Neuronal stem cell (in vitro differentiated cells): ENCODE results near the gene CPLANE1.
"Not testable (repeated sequence)": the region's sequence is repeated elsewhere in the genome, so short reads cannot be mapped to it uniquely, and the experiment has no call there.

Source experiments
- DNase-seq: peaks from one replicate; pipeline ENCODE4 v3.0.0-alpha.2; 2013; ENCODE audit warnings: low spot score
- H2AFZ ChIP-seq: one replicate; pipeline ENCODE4 v1.6.1; 2013; ENCODE audit warnings: mild to moderate bottlenecking, low read length, inconsistent platforms
- H2AK5ac ChIP-seq: 2 replicates; pipeline ENCODE4 v1.6.1; 2013; ENCODE audit warnings: low read depth, mild to moderate bottlenecking, inconsistent platforms, low read length, moderate library complexity, mixed read lengths
- H2BK120ac ChIP-seq: 2 replicates; pipeline ENCODE4 v1.6.1; 2013; ENCODE audit warnings: low read depth, mild to moderate bottlenecking, inconsistent platforms, low read length, moderate library complexity, mixed read lengths
- H2BK12ac ChIP-seq: one replicate; pipeline ENCODE4 v1.6.1; 2013; ENCODE audit warnings: low read length, inconsistent platforms
- H2BK15ac ChIP-seq: 2 replicates; pipeline ENCODE4 v1.6.1; 2013; ENCODE audit warnings: mild to moderate bottlenecking, low read length, inconsistent platforms, mixed read lengths
- H2BK5ac ChIP-seq: one replicate; pipeline ENCODE4 v1.6.1; 2013; ENCODE audit warnings: inconsistent platforms, mild to moderate bottlenecking, low read length, moderate library complexity
- H3K14ac ChIP-seq: one replicate; pipeline ENCODE4 v1.6.1; 2013; ENCODE audit warnings: low read length, inconsistent platforms
- H3K18ac ChIP-seq: 2 replicates; pipeline ENCODE4 v1.6.1; 2013; ENCODE audit warnings: low read length, inconsistent platforms
- H3K23ac ChIP-seq: 2 replicates; pipeline ENCODE4 v1.6.1; 2013; ENCODE audit warnings: low read depth, mild to moderate bottlenecking, mixed read lengths, low read length, inconsistent platforms; ENCODE audit not compliant: poor library complexity
- H3K27ac ChIP-seq: replicated peaks from 3 replicates; pipeline ENCODE4 v1.5.1; 2013; ENCODE audit warnings: low read length, inconsistent platforms
- H3K27me3 ChIP-seq, 3 experiments: 2 replicates each; pipeline ENCODE4 v1.6.1; 2013; ENCODE audit warnings: low read length in 3 of 3, mild to moderate bottlenecking in 2 of 3, inconsistent platforms in 1 of 3, low read depth in 1 of 3, mixed read lengths in 1 of 3, moderate library complexity in 1 of 3; ENCODE audit not compliant: control insufficient read depth in 3 of 3, insufficient read depth in 3 of 3
- H3K36me3 ChIP-seq, 2 donors: replicated peaks in 1 of 2; 2 replicates each; pipeline ENCODE4 v1.6.1; 2013; ENCODE audit warnings: low read length in 2 of 2; ENCODE audit not compliant: control insufficient read depth in 2 of 2, insufficient read depth in 2 of 2
- H3K4ac ChIP-seq: 2 replicates; pipeline ENCODE4 v1.6.1; 2013; ENCODE audit warnings: inconsistent platforms, mild to moderate bottlenecking, low read length, moderate library complexity
- H3K4me1 ChIP-seq, 2 donors: 1 replicate in 1 of 2; 2 replicates in 1 of 2; pipeline ENCODE4 v1.6.1; 2013; ENCODE audit warnings: low read length in 2 of 2, low read depth in 1 of 2; ENCODE audit not compliant: control insufficient read depth in 2 of 2, insufficient read depth in 1 of 2
- H3K4me2 ChIP-seq: one replicate; pipeline ENCODE4 v1.6.1; 2013; ENCODE audit warnings: mild to moderate bottlenecking, low read length, inconsistent platforms; ENCODE audit not compliant: insufficient read depth, poor library complexity, severe bottlenecking
- H3K4me3 ChIP-seq, 2 donors: 2 replicates each; pipeline ENCODE4 v1.5.1; 2013; ENCODE audit warnings: low read length in 2 of 2, mild to moderate bottlenecking in 2 of 2, inconsistent platforms in 1 of 2, moderate library complexity in 1 of 2
- H3K79me1 ChIP-seq: one replicate; pipeline ENCODE4 v1.6.1; 2013; ENCODE audit warnings: low read depth, mild to moderate bottlenecking, inconsistent platforms, low read length, moderate library complexity
- H3K9ac ChIP-seq: one replicate; pipeline ENCODE4 v1.6.1; 2013; ENCODE audit warnings: mild to moderate bottlenecking, low read depth, low read length, inconsistent platforms; ENCODE audit not compliant: poor library complexity
- H3K9me3 ChIP-seq, 2 donors: replicated peaks in 1 of 2; 2 replicates each; pipeline versions ENCODE3 to v1.6.1; 2013; ENCODE audit warnings: low read length in 2 of 2, mild to moderate bottlenecking in 2 of 2, inconsistent platforms in 1 of 2, low read depth in 1 of 2, mixed read lengths in 1 of 2, moderate library complexity in 1 of 2; ENCODE audit not compliant: control insufficient read depth in 2 of 2, insufficient read depth in 1 of 2
- H4K8ac ChIP-seq: one replicate; pipeline ENCODE4 v1.6.1; 2013; ENCODE audit warnings: low read depth, mild to moderate bottlenecking, inconsistent platforms, low read length, moderate library complexity
- H4K91ac ChIP-seq: one replicate; pipeline ENCODE4 v1.6.1; 2013; ENCODE audit warnings: low read length, low read depth, mild to moderate bottlenecking, inconsistent platforms; ENCODE audit not compliant: poor library complexity
- WGBS, 2 donors: extraction: QIAGEN DNeasy Blood & Tissue Kit; methylation state at CpG; one replicate each; pipeline ENCODE4 v1.1.7; 2013; ENCODE audit warnings: missing lambda C conversion rate in 2 of 2, mixed read lengths in 1 of 2; ENCODE audit not compliant: insufficient read length in 2 of 2, insufficient replicate concordance in 1 of 2; ENCODE audit errors: extremely low coverage in 2 of 2; 5-methylcytosine and 5-hydroxymethylcytosine counted together

Gene CPLANE1

DNA sequence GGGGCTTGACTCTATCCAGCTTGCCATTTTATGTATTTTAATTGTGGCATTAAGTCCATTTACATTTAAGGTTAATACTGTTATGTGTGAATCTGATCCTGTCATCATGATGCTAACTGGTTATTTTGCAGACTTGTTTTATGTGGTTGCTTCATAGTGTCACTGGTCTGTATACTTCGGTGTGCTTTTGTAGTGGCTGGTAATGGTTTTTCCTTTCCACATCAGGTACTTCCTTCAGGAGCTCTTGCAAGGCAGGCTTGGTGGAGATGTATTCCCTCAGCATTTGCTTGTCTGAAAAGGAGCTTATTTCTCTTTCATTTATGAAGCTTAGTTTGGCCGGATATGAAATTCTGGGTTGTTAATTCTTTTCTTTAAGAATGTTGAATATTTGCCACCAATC, 145.9 kb downstream of the CPLANE1 start:
- no peak overlapping the region for H2AK5ac ChIP-seq
- H2BK120ac ChIP-seq = no peak overlapping the region
- H3K36me3 ChIP-seq = peaks cover 6 to 50% of the 10 kb centered on the region in 2 donors
- H3K79me1 ChIP-seq = no peaks in the 10 kb centered on the region
- H4K91ac ChIP-seq = no peak overlapping the region
- no peak for DNase-seq
- H3K9me3 ChIP-seq = peaks cover 0 to 23% of the 10 kb centered on the region in 2 donors
- H2BK15ac ChIP-seq = no peak overlapping the region
- no CpG with 5 or more reads among the region's 2 CpGs for WGBS, 2 donors
- H3K27ac ChIP-seq = no peak overlapping the region
- H3K4me2 ChIP-seq = no peak overlapping the region
- H3K18ac ChIP-seq = no peak overlapping the region
- H3K14ac ChIP-seq = no peak overlapping the region
- H3K9ac ChIP-seq = no peak overlapping the region
- no peak overlapping the region for H4K8ac ChIP-seq
- H3K4me3 ChIP-seq = no peak overlapping the region
- no peak overlapping the region for H3K23ac ChIP-seq
- H3K4ac ChIP-seq = no peak overlapping the region
- no peak overlapping the region for H2BK5ac ChIP-seq
- no peaks in the 10 kb centered on the region for H3K27me3 ChIP-seq
- H3K4me1 ChIP-seq = no peaks in the 10 kb centered on the region
- H2BK12ac ChIP-seq = no peak overlapping the region
- H2AFZ ChIP-seq = no peak overlapping the region

DNA sequence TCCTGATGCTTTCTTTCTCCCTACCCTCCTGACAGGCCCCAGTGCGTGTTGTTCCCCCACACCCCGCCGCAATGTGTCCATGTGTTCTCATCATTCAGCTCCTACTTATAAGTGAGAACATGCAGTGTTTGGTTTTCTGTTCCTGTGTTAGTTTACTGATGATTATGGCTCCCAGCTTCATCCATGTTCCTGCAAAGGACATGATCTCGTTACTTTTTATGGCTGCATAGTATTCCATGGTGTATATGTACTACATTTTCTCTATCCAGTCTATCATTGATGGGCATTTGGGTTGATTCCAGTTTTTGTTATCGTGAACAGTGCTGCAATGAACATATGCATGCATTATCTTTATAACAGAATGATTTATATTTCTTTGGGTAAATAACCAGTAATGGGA, 149.9 kb downstream of the CPLANE1 start:
- H3K79me1 ChIP-seq = not testable (repeated sequence)

DNA sequence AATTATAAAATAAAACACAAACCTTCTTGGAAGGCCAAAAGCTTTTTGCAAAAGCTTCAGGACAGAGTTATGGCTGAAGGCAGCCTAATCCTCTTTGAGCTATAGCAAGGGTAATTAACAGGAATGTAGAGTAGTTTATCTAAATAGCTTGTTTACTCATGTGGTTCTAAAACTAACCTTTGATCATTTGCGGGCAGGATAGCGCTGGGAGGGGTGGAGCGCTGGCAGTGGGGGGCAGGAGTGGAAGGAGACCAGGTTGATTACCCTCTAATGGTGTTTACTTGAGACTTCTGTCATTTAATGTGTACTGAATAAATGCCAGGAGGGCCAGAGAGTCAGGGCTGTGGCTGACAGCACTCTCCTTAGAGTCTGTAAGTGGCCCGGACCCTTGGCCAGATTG, 155.4 kb downstream of the CPLANE1 start:
- not testable (repeated sequence) for H2BK12ac ChIP-seq, H3K14ac ChIP-seq, H3K9ac ChIP-seq, H2BK5ac ChIP-seq, H2AFZ ChIP-seq, H3K27me3 ChIP-seq, H3K9me3 ChIP-seq, H2BK120ac ChIP-seq, H3K4me3 ChIP-seq, H2AK5ac ChIP-seq, H3K36me3 ChIP-seq, H3K27ac ChIP-seq, H3K18ac ChIP-seq, H4K8ac ChIP-seq, H3K4me1 ChIP-seq, H3K23ac ChIP-seq, DNase-seq, H4K91ac ChIP-seq, H3K4ac ChIP-seq, H3K79me1 ChIP-seq, H3K4me2 ChIP-seq, H2BK15ac ChIP-seq
- WGBS, 2 donors = no CpG with 5 or more reads among the region's 4 CpGs

More for the DNA sequence above, 149.9 kb downstream of the CPLANE1 start:
- H2BK120ac ChIP-seq, H2AK5ac ChIP-seq, H3K9ac ChIP-seq, H2BK12ac ChIP-seq, H3K27me3 ChIP-seq, H3K4me1 ChIP-seq, H4K91ac ChIP-seq, H3K27ac ChIP-seq, H3K4ac ChIP-seq, H3K18ac ChIP-seq, H2BK15ac ChIP-seq, H2BK5ac ChIP-seq, H3K23ac ChIP-seq, H3K4me2 ChIP-seq, H3K4me3 ChIP-seq, H4K8ac ChIP-seq, DNase-seq, H3K14ac ChIP-seq, H2AFZ ChIP-seq: not testable (repeated sequence)
- no CpG with 5 or more reads among the region's 5 CpGs for WGBS, 2 donors
- Histone ChIP-seq H3K36me3 (peaks cover 0 to 15% of the 10 kb centered on the region in 2 donors), H3K9me3 (peaks cover 0 to 20% of the 10 kb centered on the region in 2 donors)

DNA sequence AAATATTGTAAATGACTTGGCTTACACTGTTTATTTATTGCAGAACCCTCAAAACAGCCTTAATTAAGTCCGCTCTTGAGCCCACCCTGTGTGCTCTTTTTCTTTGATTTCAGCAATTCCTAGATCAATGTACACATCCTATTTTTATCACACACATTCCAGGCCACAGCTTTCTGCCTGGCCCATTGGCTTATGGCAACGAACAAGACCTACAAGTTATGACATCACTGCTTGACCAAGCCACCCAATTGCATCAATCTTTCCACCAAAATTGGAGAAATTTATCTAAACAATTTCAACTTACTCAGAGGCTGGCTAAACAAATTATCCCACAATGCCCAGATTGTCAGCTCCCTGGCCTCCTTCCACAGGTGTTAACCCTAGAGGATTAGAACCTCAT, 158.4 kb downstream of the CPLANE1 start:
- H2BK120ac ChIP-seq = no peak overlapping the region
- no peak overlapping the region for H4K8ac ChIP-seq
- no peak overlapping the region for H2BK12ac ChIP-seq
- H2AFZ ChIP-seq = no peak overlapping the region
- no CpG with 5 or more reads among the region's 2 CpGs for WGBS, 2 donors
- H3K9ac ChIP-seq = no peak overlapping the region
- H3K9me3 ChIP-seq = no peaks in the 10 kb centered on the region
- H3K18ac ChIP-seq = no peak overlapping the region
- H3K14ac ChIP-seq = no peak overlapping the region
- no peaks in the 10 kb centered on the region for H3K27me3 ChIP-seq
- no peak overlapping the region for H2AK5ac ChIP-seq
- no peak overlapping the region for H3K23ac ChIP-seq
- H3K4ac ChIP-seq = no peak overlapping the region
- H3K27ac ChIP-seq = no peak overlapping the region
- H3K36me3 ChIP-seq = no peaks in the 10 kb centered on the region
- no peak overlapping the region for H3K4me2 ChIP-seq
- no peak overlapping the region for H4K91ac ChIP-seq
- DNase-seq = no peak
- no peak overlapping the region for H2BK5ac ChIP-seq
- H3K4me3 ChIP-seq = no peak overlapping the region
- no peaks in the 10 kb centered on the region for H3K4me1 ChIP-seq
- no peak overlapping the region for H2BK15ac ChIP-seq
- no peaks in the 10 kb centered on the region for H3K79me1 ChIP-seq
